ENCODE measurements around the gene PAPOLA. TPM values are rescaled to one million over a fixed set of nuclear protein-coding genes. Genes with fewer than 3 reads are reported as not detected.

Gene PAPOLA
- total RNA-seq, 1 experiment from 2014 or later, result 223 TPM

DNA sequence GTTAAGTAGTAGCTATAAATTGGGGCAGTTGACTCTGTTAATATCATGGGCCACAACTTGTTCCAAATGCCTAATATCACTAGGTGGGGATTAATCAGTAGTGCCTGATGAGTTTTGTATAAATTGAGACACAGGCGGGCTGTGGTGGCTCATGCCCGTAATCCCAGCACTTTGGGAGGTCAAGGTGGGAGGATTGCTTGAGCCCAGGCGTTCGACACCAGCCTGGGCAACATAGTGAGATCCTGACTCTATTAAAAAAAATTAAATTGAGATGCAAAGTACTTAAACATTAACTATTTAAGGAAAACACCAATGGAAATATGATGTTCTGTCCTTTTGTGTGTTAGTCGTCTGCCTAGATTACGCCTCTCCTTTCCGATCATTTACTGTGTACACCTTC lies 9.0 kb downstream of the PAPOLA start:
- BruUV-seq (replicated peaks), result no TSS peak
- ChIA-PET POLR2A (no interaction called here), CTCF (no interaction called here), RAD21 (ENCODE audit: low non-redundant PET in 1 of 2, low total read pairs in 2 of 2, uncharacterized antibody in 2 of 2, unreplicated experiment in 2 of 2) (no interaction called here)
- ATAC-seq (no peak), DNase-seq (ENCODE audit: low read depth, low spot score) (no peak)
- H3K27me3 ChIP-seq (ENCODE audit: insufficient read depth, low read length), result no peaks in the 10 kb centered on the region
- peaks cover 100% of the 10 kb centered on the region for H3K79me2 ChIP-seq (ENCODE audit: insufficient read depth, low read length)
- no peaks in the 10 kb centered on the region for H3K9me2 ChIP-seq (ENCODE audit: insufficient read depth)
- H3K9me3 ChIP-seq (ENCODE audit: control insufficient read depth in 1 of 2, insufficient read depth in 1 of 2, low read depth in 1 of 2, low read length in 2 of 2), result no peaks in the 10 kb centered on the region
- TF ChIP-seq SP1 (IDR thresholded peaks at IDR 0.05; ENCODE audit: low read depth) (no peak), SRF (IDR thresholded peaks at IDR 0.05; ENCODE audit: low read depth) (no peak), FOSL1 (IDR thresholded peaks at IDR 0.05; ENCODE audit: low read depth) (no peak), EZH2phosphoT487 (IDR thresholded peaks at IDR 0.05; ENCODE audit: borderline replicate concordance) (no peak)
- H4K20me1 ChIP-seq (ENCODE audit: insufficient read depth), result peaks cover 81% of the 10 kb centered on the region
- H3K4me1 ChIP-seq (ENCODE audit: control insufficient read depth in 1 of 2, insufficient read depth in 2 of 2, low read length in 2 of 2), result peaks cover 4 to 6% of the 10 kb centered on the region in 2 experiments; a peak in 2 of 4 replicates
- no peak overlapping the region for H3K4me2 ChIP-seq (ENCODE audit: low read length)
- H2AFZ ChIP-seq (ENCODE audit: low read depth, low read length, poor library complexity, severe bottlenecking), result no peak overlapping the region
- H3K9ac ChIP-seq (ENCODE audit: low read length), result no peak overlapping the region
- intact Hi-C loops (cut with micrococcal nuclease), result no loop called here
- H3K36me3 ChIP-seq (ENCODE audit: control insufficient read depth in 1 of 2, insufficient read depth in 2 of 2, low read length in 2 of 2), result no peaks in the 10 kb centered on the region
- no peak overlapping the region for H3K4me3 ChIP-seq (replicated peaks in 1 of 2; ENCODE audit: low read depth in 1 of 2, low read length in 2 of 2)
- H3K27ac ChIP-seq (ENCODE audit: low read depth, low read length), result no peak overlapping the region

DNA sequence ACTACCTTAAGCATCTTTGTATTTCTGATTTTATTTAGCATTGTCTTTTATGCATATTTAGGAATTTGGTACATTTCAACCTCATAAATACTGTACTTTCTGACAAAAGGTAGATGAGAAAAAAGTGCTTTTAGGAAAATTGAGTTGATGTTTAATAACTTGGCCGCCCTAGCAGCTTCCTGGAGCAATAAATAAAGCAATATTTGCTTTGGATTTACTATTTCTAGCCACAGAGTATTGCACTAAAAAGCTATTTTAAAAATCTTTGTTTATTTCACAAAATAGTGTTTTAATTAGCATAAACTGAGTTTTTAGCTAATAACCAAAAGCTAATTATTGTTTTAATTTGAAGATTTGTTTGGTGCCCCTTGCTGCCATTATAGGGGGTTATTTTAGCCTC lies 9.5 kb downstream of the PAPOLA start:
- Histone ChIP-seq H3K36me3 (ENCODE audit: control insufficient read depth in 1 of 2, insufficient read depth in 2 of 2, low read length in 2 of 2) (no peaks in the 10 kb centered on the region), H3K9ac (ENCODE audit: low read length) (no peak overlapping the region), H3K27ac (ENCODE audit: low read depth, low read length) (no peak overlapping the region), H3K4me2 (ENCODE audit: low read length) (no peak overlapping the region), H3K4me1 (ENCODE audit: control insufficient read depth in 1 of 2, insufficient read depth in 2 of 2, low read length in 2 of 2) (peaks cover 4 to 6% of the 10 kb centered on the region in 2 experiments; a peak in 2 of 4 replicates), H3K4me3 (replicated peaks in 1 of 2; ENCODE audit: low read depth in 1 of 2, low read length in 2 of 2) (no peak overlapping the region), H3K9me2 (ENCODE audit: insufficient read depth) (no peaks in the 10 kb centered on the region), H4K20me1 (ENCODE audit: insufficient read depth) (peaks cover 77% of the 10 kb centered on the region), H3K27me3 (ENCODE audit: insufficient read depth, low read length) (no peaks in the 10 kb centered on the region), H3K9me3 (ENCODE audit: control insufficient read depth in 1 of 2, insufficient read depth in 1 of 2, low read depth in 1 of 2, low read length in 2 of 2) (no peaks in the 10 kb centered on the region), H2AFZ (ENCODE audit: low read depth, low read length, poor library complexity, severe bottlenecking) (no peak overlapping the region), H3K79me2 (ENCODE audit: insufficient read depth, low read length) (peaks cover 100% of the 10 kb centered on the region)
- intact Hi-C loops (cut with micrococcal nuclease), result no loop called here
- ChIA-PET RAD21 (ENCODE audit: low non-redundant PET in 1 of 2, low total read pairs in 2 of 2, uncharacterized antibody in 2 of 2, unreplicated experiment in 2 of 2) (no interaction called here), CTCF (no interaction called here), POLR2A (no interaction called here)
- BruUV-seq (replicated peaks), result no TSS peak
- no peak for DNase-seq (ENCODE audit: low read depth, low spot score)
- ATAC-seq, result no peak
- no peak for TF ChIP-seq EGR1 (IDR thresholded peaks at IDR 0.05; ENCODE audit: low read depth)
- TF ChIP-seq CTCF (IDR thresholded peaks at IDR 0.05 in 2 of 3, conservative IDR thresholded peaks at IDR 0.05 in 1 of 3; ENCODE audit: borderline replicate concordance in 1 of 3, insufficient read depth in 1 of 3, low read depth in 2 of 3, low read length in 2 of 3), result no peak
- no peak for TF ChIP-seq FOSL1 (IDR thresholded peaks at IDR 0.05; ENCODE audit: low read depth)
- TF ChIP-seq JUND (IDR thresholded peaks at IDR 0.05), result no peak
- no peak for TF ChIP-seq POLR2A (IDR thresholded peaks at IDR 0.05; ENCODE audit: borderline replicate concordance, extremely low read depth, insufficient read depth, insufficient read length)
- TF ChIP-seq RAD21 (IDR thresholded peaks at IDR 0.05; ENCODE audit: low read depth), result no peak
- TF ChIP-seq, protein P1, sequence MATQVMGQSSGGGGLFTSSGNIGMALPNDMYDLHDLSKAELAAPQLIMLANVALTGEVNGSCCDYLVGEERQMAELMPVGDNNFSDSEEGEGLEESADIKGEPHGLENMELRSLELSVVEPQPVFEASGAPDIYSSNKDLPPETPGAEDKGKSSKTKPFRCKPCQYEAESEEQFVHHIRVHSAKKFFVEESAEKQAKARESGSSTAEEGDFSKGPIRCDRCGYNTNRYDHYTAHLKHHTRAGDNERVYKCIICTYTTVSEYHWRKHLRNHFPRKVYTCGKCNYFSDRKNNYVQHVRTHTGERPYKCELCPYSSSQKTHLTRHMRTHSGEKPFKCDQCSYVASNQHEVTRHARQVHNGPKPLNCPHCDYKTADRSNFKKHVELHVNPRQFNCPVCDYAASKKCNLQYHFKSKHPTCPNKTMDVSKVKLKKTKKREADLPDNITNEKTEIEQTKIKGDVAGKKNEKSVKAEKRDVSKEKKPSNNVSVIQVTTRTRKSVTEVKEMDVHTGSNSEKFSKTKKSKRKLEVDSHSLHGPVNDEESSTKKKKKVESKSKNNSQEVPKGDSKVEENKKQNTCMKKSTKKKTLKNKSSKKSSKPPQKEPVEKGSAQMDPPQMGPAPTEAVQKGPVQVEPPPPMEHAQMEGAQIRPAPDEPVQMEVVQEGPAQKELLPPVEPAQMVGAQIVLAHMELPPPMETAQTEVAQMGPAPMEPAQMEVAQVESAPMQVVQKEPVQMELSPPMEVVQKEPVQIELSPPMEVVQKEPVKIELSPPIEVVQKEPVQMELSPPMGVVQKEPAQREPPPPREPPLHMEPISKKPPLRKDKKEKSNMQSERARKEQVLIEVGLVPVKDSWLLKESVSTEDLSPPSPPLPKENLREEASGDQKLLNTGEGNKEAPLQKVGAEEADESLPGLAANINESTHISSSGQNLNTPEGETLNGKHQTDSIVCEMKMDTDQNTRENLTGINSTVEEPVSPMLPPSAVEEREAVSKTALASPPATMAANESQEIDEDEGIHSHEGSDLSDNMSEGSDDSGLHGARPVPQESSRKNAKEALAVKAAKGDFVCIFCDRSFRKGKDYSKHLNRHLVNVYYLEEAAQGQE (IDR thresholded peaks at IDR 0.05; ENCODE audit: low read depth), result no peak
- TF ChIP-seq TCF7L2 (IDR thresholded peaks at IDR 0.05; ENCODE audit: borderline replicate concordance, extremely low read depth, insufficient read depth, insufficient read length), result no peak
- no peak for TF ChIP-seq ELF1 (IDR thresholded peaks at IDR 0.05; ENCODE audit: borderline replicate concordance, low read depth)
- TF ChIP-seq CBX3 (IDR thresholded peaks at IDR 0.05; ENCODE audit: low read depth), result no peak
- TF ChIP-seq ZBTB33 (IDR thresholded peaks at IDR 0.05; ENCODE audit: extremely low read depth, insufficient replicate concordance, low read length), result no peak
- TF ChIP-seq CEBPB (IDR thresholded peaks at IDR 0.05; ENCODE audit: low read depth), result no peak
- TF ChIP-seq EZH2phosphoT487 (IDR thresholded peaks at IDR 0.05; ENCODE audit: borderline replicate concordance), result no peak

Data from HCT116 (cell line).